GM23338 (cell line): ENCODE measurements around the gene IFNA5. TPM values are rescaled to one million over a fixed set of nuclear protein-coding genes. Genes with fewer than 3 reads are reported as not detected.

Source experiments
- ATAC-seq: fragments of 200-7000 bp; cut with Tn5 transposase; 3 replicates; pipeline ENCODE4 v1.9.1; 2020
- DNase-seq: peaks from one replicate; pipeline ENCODE4 v3.0.0-alpha.2; 2015; ENCODE audit warnings: low spot score
- H2AFZ ChIP-seq: fragments of 200-600 bp; sonication (generic); 2 replicates; pipeline ENCODE4 v1.8.0; 2016; ENCODE audit warnings: antibody characterized with exemption, mild to moderate bottlenecking, moderate library complexity
- H3F3A ChIP-seq: fragments of 200-600 bp; sonication (generic); replicated peaks from 2 replicates; pipeline ENCODE4 v1.8.0; 2017; ENCODE audit warnings: antibody characterized with exemption, mixed run types, low read depth
- H3K27ac ChIP-seq: fragments of 200-600 bp; sonication (generic); 2 replicates; pipeline ENCODE4 v1.6.1; 2016; ENCODE audit warnings: low read depth
- H3K27me3 ChIP-seq: fragments of 200-600 bp; sonication (generic); 2 replicates; pipeline ENCODE4 v1.8.0; 2016; ENCODE audit warnings: mild to moderate bottlenecking, mixed run types, moderate library complexity; ENCODE audit not compliant: insufficient read depth
- H3K36me3 ChIP-seq: fragments of 200-600 bp; sonication (generic); 2 replicates; pipeline ENCODE4 v1.8.0; 2016; ENCODE audit warnings: mild to moderate bottlenecking; ENCODE audit not compliant: insufficient read depth
- H3K4me1 ChIP-seq: fragments of 200-600 bp; sonication (generic); 2 replicates; pipeline ENCODE4 v1.8.0; 2016; ENCODE audit warnings: mild to moderate bottlenecking, moderate library complexity; ENCODE audit not compliant: insufficient read depth
- H3K4me2 ChIP-seq: fragments of 200-600 bp; sonication (generic); 2 replicates; pipeline ENCODE4 v1.7.1; 2017; ENCODE audit warnings: mixed run types
- H3K4me3 ChIP-seq: fragments of 200-600 bp; sonication (generic); 2 replicates; pipeline ENCODE4 v1.6.1; 2016; ENCODE audit warnings: mixed run types
- H3K79me2 ChIP-seq: fragments of 200-600 bp; sonication (generic); replicated peaks from 2 replicates; pipeline ENCODE4 v1.8.0; 2017; ENCODE audit warnings: mild to moderate bottlenecking; ENCODE audit not compliant: insufficient read depth
- H3K9me2 ChIP-seq: fragments of 200-600 bp; sonication (generic); 2 replicates; pipeline ENCODE4 v1.8.0; 2017; ENCODE audit not compliant: insufficient read depth
- H4K20me1 ChIP-seq: fragments of 200-600 bp; sonication (generic); replicated peaks from 2 replicates; pipeline ENCODE4 v1.8.0; 2017; ENCODE audit warnings: mild to moderate bottlenecking; ENCODE audit not compliant: insufficient read depth
- H3K27ac Mint-ChIP-seq: 2 replicates; pipeline ENCODE4 v1.8.0; 2020; ENCODE audit warnings: inconsistent platforms, mild to moderate bottlenecking, moderate library complexity, mixed read lengths
- H3K27me3 Mint-ChIP-seq: 3 replicates; pipeline ENCODE4 v1.8.0; 2022; ENCODE audit warnings: low read depth, mild to moderate bottlenecking, moderate library complexity, mixed read lengths, inconsistent platforms; ENCODE audit not compliant: insufficient read depth, poor library complexity
- H3K36me3 Mint-ChIP-seq: 3 replicates; pipeline ENCODE4 v1.8.0; 2021; ENCODE audit warnings: low read depth, mild to moderate bottlenecking, inconsistent platforms, moderate library complexity, mixed read lengths
- H3K4me1 Mint-ChIP-seq: 3 replicates; pipeline ENCODE4 v1.8.0; 2020; ENCODE audit warnings: mild to moderate bottlenecking, inconsistent platforms, mixed read lengths
- H3K4me3 Mint-ChIP-seq: 3 replicates; pipeline ENCODE4 v1.8.0; 2021; ENCODE audit warnings: moderate library complexity, mild to moderate bottlenecking, inconsistent platforms, mixed read lengths
- H3K9me3 Mint-ChIP-seq: 3 replicates; pipeline ENCODE4 v1.8.0; 2020; ENCODE audit warnings: moderate library complexity, mild to moderate bottlenecking, inconsistent platforms, mixed read lengths
- CREB1 ChIP-seq: fragments of 250-450 bp; sonication (Bioruptor Pico); IDR thresholded peaks from 2 replicates; pipeline ENCODE4 v1.5.0; 2020; ENCODE audit warnings: low read depth, mild to moderate bottlenecking, moderate library complexity
- CTCF ChIP-seq, 2 experiments: fragments of 200-600 bp in 1 of 2; sonication (generic) in 1 of 2; conservative IDR thresholded peaks; 2 replicates each; pipeline versions ENCODE4 v1.5.1 to v1.6.1; 2016 to 2017; ENCODE audit warnings: antibody characterized with exemption in 2 of 2, low read depth in 2 of 2, mild to moderate bottlenecking in 2 of 2, moderate library complexity in 1 of 2
- ETS1 ChIP-seq: IDR thresholded peaks from 2 replicates; pipeline ENCODE4 v1.6.1; 2016; ENCODE audit warnings: antibody characterized with exemption
- EZH2phosphoT487 ChIP-seq: fragments of 200-600 bp; sonication (generic); IDR thresholded peaks from one replicate; pipeline ENCODE4 v1.8.1; 2018; ENCODE audit warnings: antibody characterized with exemption; ENCODE audit not compliant: unreplicated experiment
- JUNB ChIP-seq: IDR thresholded peaks from one replicate; pipeline ENCODE4 v1.6.1; 2016; ENCODE audit warnings: antibody characterized with exemption; ENCODE audit not compliant: unreplicated experiment
- NANOG ChIP-seq: IDR thresholded peaks from 2 replicates; pipeline ENCODE4 v1.6.1; 2016; ENCODE audit warnings: antibody characterized with exemption, borderline replicate concordance
- POLR2AphosphoS5 ChIP-seq: IDR thresholded peaks from 2 replicates; pipeline ENCODE4 v1.6.1; 2016; ENCODE audit warnings: antibody characterized with exemption, low read depth
- REST ChIP-seq: IDR thresholded peaks from one replicate; pipeline ENCODE4 v1.6.1; 2018; ENCODE audit warnings: antibody characterized with exemption; ENCODE audit not compliant: unreplicated experiment
- STAT1 ChIP-seq: IDR thresholded peaks from one replicate; pipeline ENCODE4 v1.6.1; 2016; ENCODE audit warnings: antibody characterized with exemption; ENCODE audit not compliant: unreplicated experiment
- ZNF114 ChIP-seq: fragments of 250-450 bp; sonication (Bioruptor Pico); IDR thresholded peaks from 2 replicates; pipeline ENCODE4 v1.5.0; 2020; ENCODE audit warnings: mild to moderate bottlenecking, moderate library complexity
- ZNF331 ChIP-seq: fragments of 250-450 bp; sonication (Bioruptor Pico); IDR thresholded peaks from 2 replicates; pipeline ENCODE4 v1.5.0; 2020; ENCODE audit warnings: low read depth, mild to moderate bottlenecking, moderate library complexity
- polyA plus RNA-seq: library from polyadenylated mRNA; unstranded; fragments of >200 nt; fragmentation: Nextera tagmentation; extraction: Ambion mirVana; gene quantifications from 2 replicates; pipeline ENCODE4 v1.2.1, GENCODE V29; 2016
- total RNA-seq: library from RNA; depleted of rRNA; stranded (reverse); fragments of >200 nt; shearing (Covaris generic); gene quantifications from 2 replicates; pipeline ENCODE4 v1.2.3, GENCODE V29; 2014

Gene IFNA5
- total and polyA plus RNA-seq, 2 experiments from 2014 or later = not detected

GRCh38 chr9:21287280-21287679 lies 17.8 kb downstream of the IFNA5 start (continued):
- TF ChIP-seq ETS1 = no peak
- no peak for TF ChIP-seq CTCF (conservative IDR thresholded peaks at IDR 0.05; ENCODE audit: low read depth in 2 of 2)
- TF ChIP-seq ZNF114 (CRISPR knock-in tag) = no peak
- TF ChIP-seq POLR2AphosphoS5 = no peak
- TF ChIP-seq STAT1 = no peak
- TF ChIP-seq ZNF331 (CRISPR knock-in tag) = no peak

GRCh38 chr9:21286659-21287058 lies 18.5 kb downstream of the IFNA5 start:
- no peak overlapping the region for H2AFZ ChIP-seq
- no peaks in the 10 kb centered on the region for H3K4me1 ChIP-seq
- H3K4me2 ChIP-seq = no peak overlapping the region
- H3K27me3 Mint-ChIP-seq = no peaks in the 10 kb centered on the region
- H3K36me3 Mint-ChIP-seq = no peaks in the 10 kb centered on the region
- H3K4me3 ChIP-seq = no peak overlapping the region
- no peaks in the 10 kb centered on the region for H3K36me3 ChIP-seq
- no peak for DNase-seq
- no peaks in the 10 kb centered on the region for H3F3A ChIP-seq
- H3K9me3 Mint-ChIP-seq = no peaks in the 10 kb centered on the region
- H3K4me3 Mint-ChIP-seq = no peak overlapping the region
- H3K27ac ChIP-seq = no peak overlapping the region
- no peaks in the 10 kb centered on the region for H3K79me2 ChIP-seq
- no peak for ATAC-seq
- no peak overlapping the region for H3K27ac Mint-ChIP-seq
- H3K4me1 Mint-ChIP-seq = no peaks in the 10 kb centered on the region
- no peaks in the 10 kb centered on the region for H4K20me1 ChIP-seq
- H3K27me3 ChIP-seq = peaks cover 5% of the 10 kb centered on the region; the same call in 1 of the 2 replicates
- H3K9me2 ChIP-seq = no peaks in the 10 kb centered on the region
- TF ChIP-seq JUNB = no peak
- TF ChIP-seq CREB1 (CRISPR knock-in tag) = no peak
- no peak for TF ChIP-seq ETS1
- TF ChIP-seq REST = no peak
- no peak for TF ChIP-seq NANOG
- no peak for TF ChIP-seq POLR2AphosphoS5
- TF ChIP-seq CTCF (conservative IDR thresholded peaks at IDR 0.05; ENCODE audit: low read depth in 2 of 2) = no peak
- TF ChIP-seq ZNF114 (CRISPR knock-in tag) = no peak
- no peak for TF ChIP-seq STAT1
- no peak for TF ChIP-seq ZNF331 (CRISPR knock-in tag)
- TF ChIP-seq EZH2phosphoT487 = no peak
